ENCODE measurements around the gene SETD2.
A peak's percentile ranks its signal among the peaks of the same experiment; 100 is the strongest.

SETD2 gene

GRCh38 chr3:46978381-46978780 lies 185.5 kb downstream of the SETD2 start:
- DNase-seq = no peak

- no peak for DNase-seq
Measured at GRCh38 chr3:46977811-46978195, 186.1 kb downstream of the SETD2 start.

- peak; percentile 83 for DNase-seq
Measured at GRCh38 chr3:46976326-46977190, 187.4 kb downstream of the SETD2 start, which contains the start of gene CCDC12. Gene CCDC12 (minus strand): TSS chr3:46976745. CDS start chr3:46976732, 13 bp downstream.

DNA sequence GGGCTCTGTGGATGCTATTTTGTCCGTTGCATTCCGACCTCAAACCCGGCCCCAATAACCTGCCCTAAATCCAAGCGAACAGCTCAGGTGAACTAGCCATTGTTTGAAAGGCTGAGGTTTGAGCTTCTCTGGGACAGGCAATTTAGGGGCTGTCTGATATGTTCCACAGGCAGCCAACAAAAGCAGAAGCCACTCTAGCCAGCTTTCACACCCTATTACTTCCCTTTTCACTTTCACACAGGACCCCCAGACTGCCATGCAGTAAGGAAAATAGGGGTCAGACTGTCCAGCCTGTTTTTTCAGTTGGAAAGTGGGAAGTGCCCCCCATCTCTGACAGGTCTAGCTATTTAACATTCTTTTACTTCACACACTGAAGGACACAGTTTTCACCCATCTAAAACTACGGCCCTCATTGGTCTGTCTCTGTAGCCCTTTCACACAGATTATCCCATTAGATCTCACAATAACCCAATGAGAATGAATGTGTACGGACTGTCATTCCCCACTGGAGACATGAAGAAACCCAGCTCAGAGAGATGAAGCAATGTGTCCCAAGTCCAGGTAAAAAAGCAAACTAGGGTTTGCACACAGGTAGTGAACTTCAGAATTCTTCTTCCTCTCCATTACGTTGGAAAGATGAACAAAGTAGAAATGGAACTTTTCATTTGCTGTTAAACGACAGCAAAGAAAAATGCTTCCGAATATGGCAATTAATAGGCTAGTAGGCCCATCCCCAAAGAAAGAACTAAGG lies 189.3 kb downstream of the SETD2 start:
- no peak for DNase-seq

DNA sequence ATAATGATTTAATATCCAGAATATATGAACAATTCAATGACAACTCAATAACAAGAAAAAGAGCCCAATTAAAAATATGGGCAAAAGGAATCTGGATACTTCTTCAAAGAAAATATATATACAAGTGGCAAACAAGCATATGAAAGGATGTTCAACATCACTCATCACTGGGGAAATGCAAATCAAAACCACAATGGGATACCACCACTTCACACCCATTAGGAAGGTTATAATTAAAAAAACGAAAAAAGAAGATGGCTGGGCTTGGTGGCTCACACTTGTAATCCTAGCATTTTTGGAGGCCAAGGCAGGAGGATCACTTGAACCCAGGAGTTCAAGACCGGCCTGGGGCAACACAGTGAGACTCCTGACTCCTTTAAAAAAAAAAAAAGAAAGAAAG lies 191.5 kb downstream of the SETD2 start:
- no peak for DNase-seq

DNA sequence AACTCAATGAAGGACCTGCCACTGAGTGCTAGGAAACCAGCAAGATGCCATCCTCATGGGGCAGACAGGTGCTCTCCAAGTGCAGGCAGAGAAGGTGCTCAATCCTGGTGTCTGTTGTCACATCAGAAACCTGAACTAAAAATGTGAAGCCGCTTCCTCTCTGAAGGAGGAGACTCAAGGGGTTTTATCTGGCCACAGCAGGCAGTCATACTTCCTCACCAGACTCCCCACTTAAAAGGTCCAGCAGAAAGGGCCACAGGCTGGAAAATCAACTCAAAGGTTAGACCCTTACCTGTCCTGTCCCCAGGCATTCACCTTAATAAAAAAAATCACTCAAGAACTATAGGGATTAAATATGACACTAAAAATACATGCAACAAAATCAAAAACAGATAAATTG lies 192.2 kb downstream of the SETD2 start:
- no peak for DNase-seq

DNA sequence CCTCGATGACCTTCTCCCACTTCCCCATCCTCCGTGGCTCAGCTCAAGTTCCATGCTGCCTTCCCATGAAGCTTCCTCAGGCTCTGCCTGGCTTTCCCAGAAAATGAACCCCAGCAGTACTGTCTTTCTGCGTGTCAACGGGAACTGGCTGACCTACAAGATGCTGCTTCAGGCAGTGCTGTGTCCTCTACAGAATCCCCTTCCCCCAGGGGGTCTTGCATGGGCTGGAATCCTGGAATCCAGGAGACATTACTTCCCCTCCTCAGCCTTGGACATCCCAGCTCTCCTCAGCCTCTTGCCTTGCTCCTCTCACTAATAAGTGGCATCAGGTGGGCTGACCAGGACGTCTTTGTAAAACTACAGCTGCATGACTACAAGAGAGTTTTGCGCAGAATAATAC lies 192.8 kb downstream of the SETD2 start:
- no peak for DNase-seq

DNA sequence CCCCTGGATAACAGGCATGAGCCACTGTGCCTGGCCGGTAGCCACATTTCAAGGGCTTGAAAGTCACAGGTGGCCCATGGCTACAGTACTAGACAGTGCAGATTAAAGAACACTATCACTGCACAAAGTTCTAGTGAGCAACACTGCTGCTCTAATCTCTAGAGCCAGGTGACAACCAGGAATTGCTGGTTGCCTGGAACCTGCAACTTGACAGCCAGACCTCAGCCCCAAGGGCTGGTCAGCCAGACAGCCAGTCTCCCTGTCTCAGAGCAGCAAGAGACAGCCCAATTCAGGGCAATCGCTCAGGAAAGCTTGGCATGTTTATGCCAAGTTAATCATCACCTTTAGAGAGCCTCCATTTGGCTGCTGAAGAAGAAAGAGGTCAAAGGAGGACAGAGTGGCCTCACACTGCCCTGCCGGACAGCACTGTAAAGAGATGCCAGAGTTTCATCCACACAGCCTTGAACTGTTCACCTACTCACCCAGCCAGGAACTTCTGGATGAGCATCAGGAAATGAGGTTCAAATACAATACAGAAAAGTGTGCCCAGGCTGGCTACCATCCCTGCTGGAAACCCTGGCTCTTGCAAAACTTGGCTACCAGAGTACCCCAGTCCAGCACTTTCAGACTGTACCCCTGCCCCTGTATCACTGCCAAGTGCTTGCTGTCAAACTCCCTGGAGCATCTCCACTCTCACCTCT lies 193.4 kb downstream of the SETD2 start:
- no peak for DNase-seq

DNA sequence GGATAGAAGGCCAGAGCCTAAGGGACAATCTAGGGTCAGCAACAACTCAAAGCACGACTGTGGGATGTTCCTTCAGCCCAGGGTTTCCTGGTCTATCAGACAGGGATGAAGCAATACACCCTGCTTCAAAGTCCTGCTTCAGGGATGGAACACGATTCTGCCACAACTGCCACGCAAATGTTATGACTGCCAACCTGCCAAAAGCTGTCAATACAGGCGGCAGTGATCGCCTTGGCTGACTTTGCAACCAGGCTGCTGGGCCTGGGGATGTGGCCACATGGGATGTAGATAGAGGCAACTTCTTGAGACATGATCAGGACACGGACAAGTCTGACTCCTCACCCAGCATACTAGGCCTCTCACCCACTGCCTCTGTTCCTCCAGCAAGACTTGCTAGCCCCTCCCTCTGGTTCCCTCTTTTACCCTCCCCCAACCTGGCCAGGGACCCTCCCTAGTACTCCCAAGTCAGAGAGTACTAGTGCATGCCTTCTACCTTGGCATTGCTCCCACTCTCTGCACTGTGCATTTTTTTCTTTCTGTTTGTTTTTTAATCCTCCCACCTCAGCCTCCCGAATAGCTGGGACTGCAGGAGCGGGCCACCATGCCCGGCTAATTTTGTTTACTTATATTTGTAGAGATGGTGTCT lies 195.0 kb downstream of the SETD2 start:
- DNase-seq = no peak

GRCh38 chr3:46966811-46967210 lies 197.1 kb downstream of the SETD2 start:
- DNase-seq = no peak
